ENCODE data around the gene TUBB4B.
"Not testable (repeated sequence)": the region's sequence is repeated elsewhere in the genome, so short reads cannot be mapped to it uniquely, and the experiment has no call there.

DNA sequence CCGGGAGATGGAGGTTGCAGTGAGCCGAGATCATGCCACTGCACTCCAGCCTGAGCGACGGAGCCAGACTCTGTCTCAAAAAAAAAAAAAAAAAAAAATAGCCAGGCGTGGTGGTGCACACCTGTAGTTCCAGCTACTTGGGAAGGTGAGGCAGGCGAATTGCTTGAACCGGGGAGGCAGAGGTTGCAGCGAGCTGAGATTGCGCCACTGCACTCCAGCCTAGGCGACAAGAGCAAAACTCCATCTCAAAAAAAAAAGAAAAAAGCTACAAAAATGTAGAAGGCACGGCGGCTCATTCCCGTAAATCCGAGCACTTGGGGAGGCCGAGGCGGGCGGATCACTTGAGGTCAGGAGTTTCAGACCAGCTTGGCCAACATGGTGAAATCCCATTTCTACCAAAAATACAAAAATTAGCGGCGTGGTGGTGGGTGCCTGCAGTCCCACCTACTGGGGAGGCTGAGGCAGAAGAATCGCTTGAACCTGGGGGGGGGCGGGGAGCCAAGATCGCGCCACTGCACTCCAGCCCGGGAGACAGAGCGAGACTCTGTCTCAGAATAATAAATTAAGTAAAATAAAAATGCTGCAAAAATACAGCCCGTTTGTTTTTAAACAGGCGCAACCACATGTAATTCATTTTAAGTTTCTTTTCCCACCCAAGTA is 1.4 kb upstream of the TUBB4B start:
- TF ChIP-seq CTCF (IDR thresholded peaks at IDR 0.05; ENCODE audit: poor library complexity); EZH2 (IDR thresholded peaks at IDR 0.05; ENCODE audit: borderline replicate concordance); EZH2phosphoT487 (IDR thresholded peaks at IDR 0.05; ENCODE audit: low read depth, severe bottlenecking, unreplicated experiment): not testable (repeated sequence)

Measured in hepatocyte (in vitro differentiated cells).